Keratinocyte (primary cell): ENCODE data around the gene ZNF562. TPM values are rescaled to one million over a fixed set of nuclear protein-coding genes. Genes with fewer than 3 reads are reported as not detected.

Source experiments
- DNase-seq: peaks from one replicate; pipeline ENCODE4 v3.0.0-alpha.2; 2011; ENCODE audit warnings: low read depth, missing footprints, low spot score
- FAIRE-seq: peaks from 2 replicates; lab custom pipeline; 2011; peaks lifted over from hg19 to GRCh38; lab: Jason Lieb, UNC
- H2AFZ ChIP-seq: 2 replicates; pipeline ENCODE4 v1.6.0; 2012; ENCODE audit warnings: low read length, control low read depth, inconsistent platforms; ENCODE audit not compliant: control insufficient read depth
- H3K27ac ChIP-seq: 2 replicates; pipeline ENCODE4 v1.5.1; 2011; ENCODE audit warnings: low read length; ENCODE audit not compliant: control insufficient read depth, insufficient read depth
- H3K27me3 ChIP-seq: 3 replicates; pipeline ENCODE4 v1.6.0; 2011; ENCODE audit warnings: low read length; ENCODE audit not compliant: control insufficient read depth, insufficient read depth; ENCODE audit errors: extremely low read depth
- H3K36me3 ChIP-seq, 2 experiments: 2 replicates in 1 of 2; 3 replicates in 1 of 2; pipeline ENCODE4 v1.5.1; 2011; ENCODE audit warnings: low read length in 2 of 2, mild to moderate bottlenecking in 1 of 2; ENCODE audit not compliant: control insufficient read depth in 2 of 2, insufficient read depth in 2 of 2; ENCODE audit errors: extremely low read depth in 1 of 2
- H3K4me1 ChIP-seq: 3 replicates; pipeline ENCODE4 v1.5.1; 2011; ENCODE audit warnings: low read length; ENCODE audit not compliant: control insufficient read depth, insufficient read depth; ENCODE audit errors: extremely low read depth
- H3K4me2 ChIP-seq: 3 replicates; pipeline ENCODE4 v1.6.0; 2011; ENCODE audit warnings: low read depth, low read length; ENCODE audit not compliant: control insufficient read depth, insufficient read depth; ENCODE audit errors: extremely low read depth
- H3K4me3 ChIP-seq, 3 experiments: fragments of 200-600 bp in 1 of 3; sonication (generic) in 1 of 3; 2 replicates in 2 of 3; 3 replicates in 1 of 3; pipeline ENCODE4 v1.5.1; 2011 to 2016; ENCODE audit warnings: low read length in 3 of 3, mild to moderate bottlenecking in 3 of 3, control low read depth in 2 of 3, inconsistent platforms in 1 of 3, low read depth in 1 of 3, mixed read lengths in 1 of 3, mixed run types in 1 of 3, moderate library complexity in 1 of 3; ENCODE audit not compliant: control insufficient read depth in 2 of 3, insufficient read depth in 2 of 3; ENCODE audit errors: extremely low read depth in 1 of 3
- H3K79me2 ChIP-seq: 2 replicates; pipeline ENCODE4 v1.6.0; 2012; ENCODE audit warnings: low read length; ENCODE audit not compliant: control insufficient read depth, insufficient read depth
- H3K9ac ChIP-seq: 3 replicates; pipeline ENCODE4 v1.6.0; 2011; ENCODE audit warnings: low read length; ENCODE audit not compliant: control insufficient read depth, insufficient read depth; ENCODE audit errors: extremely low read depth
- H3K9me1 ChIP-seq: 3 replicates; pipeline ENCODE4 v1.6.0; 2011; ENCODE audit warnings: low read length; ENCODE audit not compliant: control insufficient read depth, insufficient read depth; ENCODE audit errors: extremely low read depth
- H3K9me3 ChIP-seq: 2 replicates; pipeline ENCODE4 v1.5.1; 2012; ENCODE audit warnings: low read depth, low read length; ENCODE audit not compliant: control insufficient read depth
- H4K20me1 ChIP-seq: 3 replicates; pipeline ENCODE4 v1.6.0; 2011; ENCODE audit warnings: low read length; ENCODE audit not compliant: control insufficient read depth, insufficient read depth; ENCODE audit errors: extremely low read depth
- CTCF ChIP-seq, 3 experiments: IDR thresholded peaks in 1 of 3; conservative IDR thresholded peaks in 1 of 3; optimal IDR thresholded peaks in 1 of 3; 2 replicates in 2 of 3; 3 replicates in 1 of 3; pipeline versions ENCODE3 to v1.5.1; 2011; ENCODE audit warnings: low read length in 3 of 3, mild to moderate bottlenecking in 3 of 3, moderate library complexity in 2 of 3, control low read depth in 1 of 3, inconsistent platforms in 1 of 3; ENCODE audit not compliant: insufficient read depth in 2 of 3; ENCODE audit errors: extremely low read depth in 1 of 3
- EZH2 ChIP-seq: IDR thresholded peaks from one replicate; pipeline ENCODE4 v1.6.1; 2012; ENCODE audit warnings: inconsistent platforms, mild to moderate bottlenecking, low read length, moderate library complexity
- dilution Hi-C: fragments of 300-500 bp; cut with MboI; formaldehyde crosslinking; loops from one replicate; pipeline ENCODE4 v1.7.0; 2020; ENCODE audit warnings: low sequenced_read_pairs; ENCODE audit not compliant: extremely low pct_ligation_motif_present
- polyA plus RNA-seq, 5 experiments: library from polyadenylated mRNA; depleted of rRNA in 3 of 5; stranded (reverse) in 3 of 5; stranded (forward) in 1 of 5; unstranded in 1 of 5; fragments of >200 nt; gene quantifications; 1 replicate in 1 of 5; 2 replicates in 3 of 5; 3 replicates in 1 of 5; pipeline versions ENCODE4 v1.2.1 to v1.2.3, GENCODE V29; 2011 to 2012; ENCODE audit warnings: missing spikeins in 2 of 5, low read depth in 1 of 5, low replicate concordance in 1 of 5

ZNF562 gene
- polyA plus RNA-seq, 1 donor (not counting 4 experiments of a cell fraction or from before 2014, with no cell fraction given), result 21.1 TPM

- TF ChIP-seq CTCF (optimal IDR thresholded peaks at IDR 0.05 in 1 of 3, IDR thresholded peaks at IDR 0.05 in 1 of 3, conservative IDR thresholded peaks at IDR 0.05 in 1 of 3; ENCODE audit: extremely low read depth in 1 of 3, insufficient read depth in 2 of 3, low read length in 3 of 3), result no peak
- TF ChIP-seq EZH2, result no peak
- Histone ChIP-seq H3K4me3 (no peak overlapping the region), H2AFZ (no peak overlapping the region), H3K4me2 (no peak overlapping the region), H3K9me1 (no peaks in the 10 kb centered on the region), H3K9ac (no peak overlapping the region), H3K27me3 (no peaks in the 10 kb centered on the region), H3K4me1 (no peaks in the 10 kb centered on the region), H4K20me1 (no peaks in the 10 kb centered on the region), H3K79me2 (no peaks in the 10 kb centered on the region), H3K36me3 (peaks cover 0 to 6% of the 10 kb centered on the region in 2 experiments), H3K27ac (no peak overlapping the region), H3K9me3 (peaks cover 4% of the 10 kb centered on the region)
- no peak for FAIRE-seq
- DNase-seq, result no peak
- dilution Hi-C loops, result no loop called here
These were observed 33.9 kb downstream of the ZNF562 start for GRCh38 chr19:9640956-9641355.

GRCh38 chr19:9636018-9636417, 38.9 kb downstream of the ZNF562 start:
- no peaks in the 10 kb centered on the region for H3K9me1 ChIP-seq
- no peak overlapping the region for H3K9ac ChIP-seq
- no peak overlapping the region for H2AFZ ChIP-seq
- peaks cover under 1% of the 10 kb centered on the region for H3K9me3 ChIP-seq
- H4K20me1 ChIP-seq, result no peaks in the 10 kb centered on the region
- no peak for TF ChIP-seq CTCF (optimal IDR thresholded peaks at IDR 0.05 in 1 of 3, IDR thresholded peaks at IDR 0.05 in 1 of 3, conservative IDR thresholded peaks at IDR 0.05 in 1 of 3; ENCODE audit: extremely low read depth in 1 of 3, insufficient read depth in 2 of 3, low read length in 3 of 3)
- no peak for TF ChIP-seq EZH2
- peaks cover 14 to 16% of the 10 kb centered on the region in 2 experiments for H3K36me3 ChIP-seq
- dilution Hi-C loops, result no loop called here
- no peaks in the 10 kb centered on the region for H3K27me3 ChIP-seq
- FAIRE-seq (no peak), DNase-seq (no peak)
- H3K4me1 ChIP-seq, result no peaks in the 10 kb centered on the region
- H3K79me2 ChIP-seq, result no peaks in the 10 kb centered on the region
- no peak overlapping the region for H3K4me2 ChIP-seq
- H3K27ac ChIP-seq, result no peak overlapping the region
- no peak overlapping the region for H3K4me3 ChIP-seq
